ENCODE results near the gene SP100.

SP100 gene

DNA sequence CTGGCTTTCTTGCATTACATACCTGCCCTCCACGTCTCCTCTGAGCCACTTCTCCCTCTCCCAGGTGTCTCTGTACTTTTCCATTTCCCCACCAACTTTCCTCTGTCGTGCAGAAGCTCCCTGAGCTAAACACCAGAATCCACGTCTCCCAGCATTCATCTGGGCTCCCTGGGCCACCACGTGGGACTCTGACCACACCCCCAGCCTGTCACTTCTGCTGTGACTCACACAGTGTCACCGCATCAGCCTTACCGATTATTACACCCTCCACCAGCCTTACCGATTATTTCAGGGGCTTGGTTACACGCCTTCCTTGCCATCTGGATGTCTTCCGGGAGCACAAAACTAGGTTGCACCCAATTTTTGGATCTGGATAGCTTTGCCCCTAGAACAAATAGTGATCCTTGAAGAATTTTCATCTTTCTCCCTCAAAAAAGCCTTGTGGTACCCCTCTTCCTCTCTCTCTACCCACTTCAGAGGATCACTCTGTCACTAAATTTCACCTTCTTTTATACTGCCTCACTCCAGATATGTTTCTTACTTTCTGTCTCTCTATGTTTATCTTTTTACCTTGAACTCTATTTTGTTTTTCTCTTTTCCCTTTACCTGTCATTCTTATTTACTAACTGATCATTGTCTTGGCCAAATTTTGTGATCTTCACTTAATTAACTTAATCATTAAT lies 159.8 kb downstream of the SP100 start:
- no peak for TF ChIP-seq CTCF (conservative IDR thresholded peaks at IDR 0.05; ENCODE audit: low read length)
- no peak overlapping the region for H3K4me3 ChIP-seq (ENCODE audit: low read length)
- no peak for DNase-seq (ENCODE audit: low read depth)

DNA sequence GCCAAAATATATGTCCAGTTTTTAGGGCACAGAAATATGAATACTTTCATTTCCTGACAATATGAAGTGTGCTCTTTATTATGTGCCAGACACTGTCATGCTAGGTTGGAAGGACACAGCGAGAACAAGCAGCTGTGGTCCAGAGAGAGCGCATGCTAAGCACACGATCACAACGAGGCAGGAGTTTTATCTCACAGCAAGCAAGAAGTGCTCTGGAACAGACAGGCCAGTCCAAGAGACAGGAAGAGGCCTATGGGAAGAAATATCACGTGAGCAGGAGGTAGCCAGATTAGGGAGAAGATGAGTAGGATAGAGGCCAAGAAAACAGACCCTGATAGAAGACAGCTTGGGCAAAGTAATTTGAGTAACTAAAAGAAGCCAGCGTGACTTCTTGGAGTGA lies 161.1 kb downstream of the SP100 start:
- no peak for TF ChIP-seq CTCF (conservative IDR thresholded peaks at IDR 0.05; ENCODE audit: low read length)
- no peak overlapping the region for H3K4me3 ChIP-seq (ENCODE audit: low read length)
- DNase-seq (ENCODE audit: low read depth) = no peak

DNA sequence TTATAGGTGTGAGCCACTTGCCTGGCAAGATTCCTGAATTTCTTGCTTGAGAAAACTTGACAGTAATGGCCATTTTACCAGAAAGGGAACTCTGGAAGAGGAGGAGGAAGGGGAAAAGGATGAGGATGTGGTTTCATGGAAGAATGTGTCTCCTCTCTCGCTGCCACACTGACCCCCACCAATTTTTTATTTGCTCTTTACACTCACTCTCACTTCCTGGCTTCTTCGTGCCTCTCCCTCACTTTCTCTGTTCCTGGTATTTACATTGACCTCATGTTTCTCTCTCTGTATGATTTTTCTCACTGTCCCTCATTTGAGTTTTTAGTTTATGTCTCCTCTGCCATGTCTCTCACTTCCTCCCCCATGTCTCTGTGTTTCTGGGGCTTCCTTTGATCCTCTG lies 162.1 kb downstream of the SP100 start:
- DNase-seq (ENCODE audit: low read depth) = no peak
- H3K4me3 ChIP-seq (ENCODE audit: low read length) = no peak overlapping the region
- no peak for TF ChIP-seq CTCF (conservative IDR thresholded peaks at IDR 0.05; ENCODE audit: low read length)

GRCh38 chr2:230582851-230583283 lies 166.9 kb downstream of the SP100 start:
- TF ChIP-seq CTCF (conservative IDR thresholded peaks at IDR 0.05; ENCODE audit: low read length) = no peak
- peak; percentile 21 for DNase-seq (ENCODE audit: low read depth)
- H3K4me3 ChIP-seq (ENCODE audit: low read length) = no peak overlapping the region

- TF ChIP-seq CTCF (conservative IDR thresholded peaks at IDR 0.05; ENCODE audit: low read length) = no peak
- no peak for DNase-seq (ENCODE audit: low read depth)
- H3K4me3 ChIP-seq (ENCODE audit: low read length) = no peak overlapping the region
Measured at GRCh38 chr2:230583581-230583980, 167.6 kb downstream of the SP100 start.

GRCh38 chr2:230586328-230586982 lies 170.5 kb downstream of the SP100 start:
- peak; percentile 29 for DNase-seq (ENCODE audit: low read depth)
- H3K4me3 ChIP-seq (ENCODE audit: low read length) = no peak overlapping the region
- TF ChIP-seq CTCF (conservative IDR thresholded peaks at IDR 0.05; ENCODE audit: low read length) = no peak

- no peak overlapping the region for H3K4me3 ChIP-seq (ENCODE audit: low read length)
Measured at GRCh38 chr2:230589025-230589424, 173.0 kb downstream of the SP100 start.

More at GRCh38 chr2:230589025-230589424, 173.0 kb downstream of the SP100 start:
- no peak for DNase-seq (ENCODE audit: low read depth)
- no peak for TF ChIP-seq CTCF (conservative IDR thresholded peaks at IDR 0.05; ENCODE audit: low read length)

Measured in AG10803 (cell line).